HCT116 (cell line): Measurements from ENCODE around the gene ST8SIA3.

Source experiments
- CTCF ChIP-seq, 3 experiments: fragments of 200-600 bp in 1 of 3; sonication (generic) in 1 of 3; IDR thresholded peaks in 2 of 3; conservative IDR thresholded peaks in 1 of 3; 2 replicates each; pipeline ENCODE4 v1.5.1; 2012 to 2017; ENCODE audit warnings: low read depth in 2 of 3, low read length in 2 of 3, antibody characterized with exemption in 1 of 3, borderline replicate concordance in 1 of 3, control low read depth in 1 of 3, mild to moderate bottlenecking in 1 of 3, mixed read lengths in 1 of 3, mixed run types in 1 of 3, moderate library complexity in 1 of 3; ENCODE audit not compliant: insufficient read depth in 1 of 3
- EGR1 ChIP-seq: IDR thresholded peaks from 2 replicates; pipeline ENCODE4 v1.6.1; 2012; ENCODE audit warnings: low read depth
- TCF7L2 ChIP-seq: IDR thresholded peaks from 2 replicates; pipeline ENCODE4 v1.7.0; 2011; ENCODE audit warnings: borderline replicate concordance, inconsistent platforms; ENCODE audit not compliant: insufficient read depth, insufficient read length; ENCODE audit errors: extremely low read depth
- YY1 ChIP-seq: IDR thresholded peaks from 2 replicates; pipeline ENCODE4 v1.6.1; 2011; ENCODE audit warnings: low read length, low read depth, moderate library complexity, mild to moderate bottlenecking; ENCODE audit not compliant: insufficient replicate concordance; ENCODE audit errors: extremely low read depth

GRCh38 chr18:57346876-57347275, 5.5 kb upstream of the ST8SIA3 start:
- TF ChIP-seq CTCF (IDR thresholded peaks at IDR 0.05 in 2 of 3, conservative IDR thresholded peaks at IDR 0.05 in 1 of 3; ENCODE audit: borderline replicate concordance in 1 of 3, insufficient read depth in 1 of 3, low read depth in 2 of 3, low read length in 2 of 3) (no peak), YY1 (no peak), TCF7L2 (no peak), EGR1 (no peak)
